ENCODE results near the gene DUS1L. TPM values are rescaled to one million over a fixed set of nuclear protein-coding genes. Genes with fewer than 3 reads are reported as not detected.

The DUS1L gene
- polyA plus RNA-seq, 1 donor (not counting 4 experiments of a cell fraction or from before 2014, with no cell fraction given): 49.1 TPM

GRCh38 chr17:82013341-82013740, 52.3 kb downstream of the DUS1L start:
- H2AFZ ChIP-seq (ENCODE audit: control insufficient read depth, low read length): no peak overlapping the region
- FAIRE-seq (no peak), DNase-seq (ENCODE audit: low read depth, low spot score) (no peak)
- H3K4me2 ChIP-seq (ENCODE audit: control insufficient read depth, extremely low read depth, insufficient read depth, low read depth, low read length): no peak overlapping the region
- H3K4me1 ChIP-seq (ENCODE audit: control insufficient read depth, extremely low read depth, insufficient read depth, low read length): peaks cover 18% of the 10 kb centered on the region
- H3K79me2 ChIP-seq (ENCODE audit: control insufficient read depth, insufficient read depth, low read length): no peaks in the 10 kb centered on the region
- dilution Hi-C loops (cut with MboI; ENCODE audit: extremely low pct_ligation_motif_present, low sequenced_read_pairs): no loop called here
- H3K36me3 ChIP-seq (ENCODE audit: control insufficient read depth in 2 of 2, extremely low read depth in 1 of 2, insufficient read depth in 2 of 2, low read length in 2 of 2): peaks cover 0 to 4% of the 10 kb centered on the region in 2 experiments
- H3K9me3 ChIP-seq (ENCODE audit: control insufficient read depth, low read depth, low read length): no peaks in the 10 kb centered on the region
- H3K27me3 ChIP-seq (ENCODE audit: control insufficient read depth, extremely low read depth, insufficient read depth, low read length): no peaks in the 10 kb centered on the region
- H4K20me1 ChIP-seq (ENCODE audit: control insufficient read depth, extremely low read depth, insufficient read depth, low read length): no peaks in the 10 kb centered on the region
- H3K27ac ChIP-seq (ENCODE audit: control insufficient read depth, insufficient read depth, low read length): no peak overlapping the region
- no peak for TF ChIP-seq EZH2 (IDR thresholded peaks at IDR 0.05; ENCODE audit: low read length)
- no peak for TF ChIP-seq CTCF (optimal IDR thresholded peaks at IDR 0.05 in 1 of 3, IDR thresholded peaks at IDR 0.05 in 1 of 3, conservative IDR thresholded peaks at IDR 0.05 in 1 of 3; ENCODE audit: extremely low read depth in 1 of 3, insufficient read depth in 2 of 3, low read length in 3 of 3)
- peak overlapping the region; percentile 22 for H3K9ac ChIP-seq (ENCODE audit: control insufficient read depth, extremely low read depth, insufficient read depth, low read length)
- H3K9me1 ChIP-seq (ENCODE audit: control insufficient read depth, extremely low read depth, insufficient read depth, low read length): no peaks in the 10 kb centered on the region
- no peak overlapping the region for H3K4me3 ChIP-seq (ENCODE audit: control insufficient read depth in 2 of 3, extremely low read depth in 1 of 3, insufficient read depth in 2 of 3, low read depth in 1 of 3, low read length in 3 of 3)

DNA sequence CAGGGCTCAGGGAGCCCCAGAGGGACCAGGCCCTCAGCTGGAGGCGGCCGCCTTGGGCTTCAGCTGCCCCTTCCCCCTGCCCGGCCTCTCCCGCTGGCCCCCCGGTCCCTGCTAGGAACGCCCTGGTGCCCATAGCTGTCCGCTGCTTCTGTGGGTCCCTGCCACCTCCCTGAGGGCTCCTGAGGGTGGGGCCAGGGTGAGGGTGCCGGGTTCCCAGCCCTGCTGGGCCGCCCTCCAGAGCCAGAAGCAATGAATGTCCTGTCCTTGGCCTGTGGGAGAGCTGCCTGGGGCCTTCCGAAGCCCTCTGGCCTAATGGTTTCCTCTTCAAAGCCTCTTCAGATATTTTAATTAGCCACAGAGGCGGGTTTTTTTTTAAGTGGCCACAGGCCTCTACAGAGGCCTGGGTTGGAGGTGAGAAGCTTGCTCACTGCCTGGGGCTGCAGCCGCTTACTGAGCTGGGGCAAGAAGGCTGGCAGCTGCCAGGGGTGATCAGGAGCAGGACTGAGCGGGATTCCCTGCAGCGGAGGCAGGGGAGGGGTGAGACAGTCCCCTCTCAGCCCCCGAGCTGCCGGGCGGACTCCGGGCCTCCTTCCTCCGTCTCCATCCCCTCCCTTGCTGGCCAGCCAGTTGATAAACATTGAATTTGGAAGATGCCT, 52.8 kb downstream of the DUS1L start:
- FAIRE-seq: no peak

More for the DNA sequence above, 52.8 kb downstream of the DUS1L start:
- Histone ChIP-seq H3K9ac (ENCODE audit: control insufficient read depth, extremely low read depth, insufficient read depth, low read length) (peak overlapping the region; percentile 9), H3K27ac (ENCODE audit: control insufficient read depth, insufficient read depth, low read length) (no peak overlapping the region), H3K4me3 (ENCODE audit: control insufficient read depth in 2 of 3, extremely low read depth in 1 of 3, insufficient read depth in 2 of 3, low read depth in 1 of 3, low read length in 3 of 3) (no peak overlapping the region), H3K4me2 (ENCODE audit: control insufficient read depth, extremely low read depth, insufficient read depth, low read depth, low read length) (no peak overlapping the region), H3K4me1 (ENCODE audit: control insufficient read depth, extremely low read depth, insufficient read depth, low read length) (peaks cover 18% of the 10 kb centered on the region), H3K36me3 (ENCODE audit: control insufficient read depth in 2 of 2, extremely low read depth in 1 of 2, insufficient read depth in 2 of 2, low read length in 2 of 2) (no peaks in the 10 kb centered on the region), H3K9me1 (ENCODE audit: control insufficient read depth, extremely low read depth, insufficient read depth, low read length) (no peaks in the 10 kb centered on the region), H3K9me3 (ENCODE audit: control insufficient read depth, low read depth, low read length) (no peaks in the 10 kb centered on the region), H3K79me2 (ENCODE audit: control insufficient read depth, insufficient read depth, low read length) (no peaks in the 10 kb centered on the region), H2AFZ (ENCODE audit: control insufficient read depth, low read length) (no peak overlapping the region), H3K27me3 (ENCODE audit: control insufficient read depth, extremely low read depth, insufficient read depth, low read length) (no peaks in the 10 kb centered on the region), H4K20me1 (ENCODE audit: control insufficient read depth, extremely low read depth, insufficient read depth, low read length) (no peaks in the 10 kb centered on the region)
- dilution Hi-C loops (cut with MboI; ENCODE audit: extremely low pct_ligation_motif_present, low sequenced_read_pairs): no loop called here
- no peak for TF ChIP-seq CTCF (optimal IDR thresholded peaks at IDR 0.05 in 1 of 3, IDR thresholded peaks at IDR 0.05 in 1 of 3, conservative IDR thresholded peaks at IDR 0.05 in 1 of 3; ENCODE audit: extremely low read depth in 1 of 3, insufficient read depth in 2 of 3, low read length in 3 of 3)
- DNase-seq (ENCODE audit: low read depth, low spot score): no peak

Measured in keratinocyte (primary cell).